ENCODE measurements around the gene DAAM1.

DNA sequence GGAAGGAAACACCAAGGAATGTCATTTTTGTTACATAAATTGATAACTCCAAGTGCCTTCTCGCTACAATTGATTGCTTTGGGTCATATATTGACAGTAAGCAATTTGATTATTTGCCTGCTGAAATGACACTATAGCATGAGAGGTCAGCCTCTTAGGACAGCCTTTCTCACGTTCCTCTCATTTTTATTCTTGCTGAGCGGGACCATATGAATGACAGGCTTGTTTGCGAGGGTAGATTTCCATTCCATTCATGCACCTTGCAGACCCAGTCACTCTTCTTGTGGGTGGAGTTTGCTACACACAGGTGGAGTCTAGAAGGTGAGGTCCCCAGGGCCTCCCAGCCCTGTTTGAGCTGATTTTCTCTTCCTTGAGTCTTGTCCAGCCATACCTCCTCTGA, 27.3 kb downstream of the DAAM1 start:
- TF ChIP-seq, protein P1, sequence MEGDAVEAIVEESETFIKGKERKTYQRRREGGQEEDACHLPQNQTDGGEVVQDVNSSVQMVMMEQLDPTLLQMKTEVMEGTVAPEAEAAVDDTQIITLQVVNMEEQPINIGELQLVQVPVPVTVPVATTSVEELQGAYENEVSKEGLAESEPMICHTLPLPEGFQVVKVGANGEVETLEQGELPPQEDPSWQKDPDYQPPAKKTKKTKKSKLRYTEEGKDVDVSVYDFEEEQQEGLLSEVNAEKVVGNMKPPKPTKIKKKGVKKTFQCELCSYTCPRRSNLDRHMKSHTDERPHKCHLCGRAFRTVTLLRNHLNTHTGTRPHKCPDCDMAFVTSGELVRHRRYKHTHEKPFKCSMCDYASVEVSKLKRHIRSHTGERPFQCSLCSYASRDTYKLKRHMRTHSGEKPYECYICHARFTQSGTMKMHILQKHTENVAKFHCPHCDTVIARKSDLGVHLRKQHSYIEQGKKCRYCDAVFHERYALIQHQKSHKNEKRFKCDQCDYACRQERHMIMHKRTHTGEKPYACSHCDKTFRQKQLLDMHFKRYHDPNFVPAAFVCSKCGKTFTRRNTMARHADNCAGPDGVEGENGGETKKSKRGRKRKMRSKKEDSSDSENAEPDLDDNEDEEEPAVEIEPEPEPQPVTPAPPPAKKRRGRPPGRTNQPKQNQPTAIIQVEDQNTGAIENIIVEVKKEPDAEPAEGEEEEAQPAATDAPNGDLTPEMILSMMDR (IDR thresholded peaks at IDR 0.05): no peak
- no peak for TF ChIP-seq POLR2A (IDR thresholded peaks at IDR 0.05)
- TF ChIP-seq EP300 (IDR thresholded peaks at IDR 0.05): no peak
